Glutamatergic neuron (in vitro differentiated cells): ENCODE data around the gene ASIC2. TPM values are rescaled to one million over a fixed set of nuclear protein-coding genes. Genes with fewer than 3 reads are reported as not detected.

Experiments
- DNase-seq: peaks from one replicate; pipeline ENCODE4 v3.0.0; 2022
- H3K27ac Mint-ChIP-seq: one replicate; pipeline ENCODE4 v1.8.0; 2020; ENCODE audit warnings: mild to moderate bottlenecking, mixed read lengths, inconsistent platforms; ENCODE audit not compliant: unreplicated experiment
- H3K27me3 Mint-ChIP-seq: one replicate; pipeline ENCODE4 v1.8.0; 2020; ENCODE audit warnings: mild to moderate bottlenecking, moderate library complexity, mixed read lengths, inconsistent platforms; ENCODE audit not compliant: unreplicated experiment
- H3K36me3 Mint-ChIP-seq: one replicate; pipeline ENCODE4 v1.8.0; 2020; ENCODE audit warnings: mild to moderate bottlenecking, mixed read lengths, inconsistent platforms; ENCODE audit not compliant: unreplicated experiment
- H3K4me1 Mint-ChIP-seq: one replicate; pipeline ENCODE4 v1.8.0; 2020; ENCODE audit warnings: mild to moderate bottlenecking, low read depth, mixed read lengths, inconsistent platforms; ENCODE audit not compliant: unreplicated experiment
- H3K4me3 Mint-ChIP-seq: one replicate; pipeline ENCODE4 v1.8.0; 2020; ENCODE audit warnings: mild to moderate bottlenecking, mixed read lengths, inconsistent platforms; ENCODE audit not compliant: unreplicated experiment
- H3K9me3 Mint-ChIP-seq: one replicate; pipeline ENCODE4 v1.8.0; 2020; ENCODE audit warnings: mild to moderate bottlenecking, moderate library complexity, mixed read lengths, inconsistent platforms; ENCODE audit not compliant: unreplicated experiment
- total RNA-seq: library from RNA; stranded (reverse); fragmentation: NEBNext Ultra II Directional; extraction: Animal tissue kit (Norgen Biotek cat#: 25700); gene quantifications from one replicate; pipeline ENCODE4 v1.2.1, GENCODE V29; 2021; ENCODE audit not compliant: unreplicated experiment
- TF ChIP-seq, protein P1 (sequence below): fragments of 200-600 bp; sonication (generic); IDR thresholded peaks from one replicate; pipeline ENCODE4 v1.5.0; 2021; ENCODE audit not compliant: partially characterized antibody, unreplicated experiment

ASIC2 gene
- total RNA-seq, 1 donor from 2014 or later: 0.74 TPM

DNA sequence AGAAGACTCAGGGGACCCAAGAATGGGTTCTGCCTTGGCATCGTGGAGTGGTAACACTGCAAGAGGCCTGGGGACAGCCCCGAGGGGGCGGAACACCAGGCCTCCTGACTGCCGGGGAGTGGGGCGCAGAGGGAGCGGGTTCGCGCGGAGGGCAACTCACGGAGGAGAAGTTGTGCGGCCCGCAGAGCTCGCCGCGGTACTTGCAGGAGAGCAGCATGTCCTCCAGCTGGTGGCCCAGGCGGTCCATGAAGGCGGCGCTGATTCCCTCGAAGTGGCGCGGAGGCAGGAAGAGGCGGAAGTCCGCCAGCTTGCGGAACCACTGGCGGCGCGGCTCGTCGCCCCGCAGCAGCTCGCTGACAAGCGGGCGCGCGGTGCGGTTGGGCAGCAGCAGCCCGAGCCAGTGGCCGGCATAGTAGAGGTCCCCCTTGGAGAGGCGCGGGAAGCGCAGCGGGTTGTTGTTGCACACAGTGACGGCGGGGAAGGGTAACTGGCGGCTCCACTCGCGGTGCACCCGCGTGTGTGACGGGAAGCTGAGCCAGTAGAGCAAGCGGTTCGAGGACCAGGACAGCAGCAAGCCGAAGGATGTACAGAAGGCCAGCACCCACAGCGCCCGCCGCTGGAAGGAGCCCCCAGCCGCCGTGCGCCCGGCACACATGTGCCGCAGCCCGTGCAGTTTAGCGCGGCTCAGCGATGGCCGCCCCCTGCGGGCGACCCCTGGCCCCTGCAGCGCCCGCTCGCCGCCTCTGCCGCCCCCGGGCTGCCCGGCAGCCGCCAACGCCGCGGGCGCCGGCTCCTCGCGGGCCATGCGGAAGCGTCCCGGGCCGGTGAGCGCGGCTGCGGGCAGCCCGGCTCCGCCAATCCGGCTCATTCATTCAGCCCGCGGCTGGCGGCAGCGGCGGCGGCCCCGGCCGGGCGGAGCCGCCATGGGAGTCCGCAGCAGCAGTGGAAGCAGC lies 1.6 kb downstream of the ASIC2 start:
- TF ChIP-seq, protein P1, sequence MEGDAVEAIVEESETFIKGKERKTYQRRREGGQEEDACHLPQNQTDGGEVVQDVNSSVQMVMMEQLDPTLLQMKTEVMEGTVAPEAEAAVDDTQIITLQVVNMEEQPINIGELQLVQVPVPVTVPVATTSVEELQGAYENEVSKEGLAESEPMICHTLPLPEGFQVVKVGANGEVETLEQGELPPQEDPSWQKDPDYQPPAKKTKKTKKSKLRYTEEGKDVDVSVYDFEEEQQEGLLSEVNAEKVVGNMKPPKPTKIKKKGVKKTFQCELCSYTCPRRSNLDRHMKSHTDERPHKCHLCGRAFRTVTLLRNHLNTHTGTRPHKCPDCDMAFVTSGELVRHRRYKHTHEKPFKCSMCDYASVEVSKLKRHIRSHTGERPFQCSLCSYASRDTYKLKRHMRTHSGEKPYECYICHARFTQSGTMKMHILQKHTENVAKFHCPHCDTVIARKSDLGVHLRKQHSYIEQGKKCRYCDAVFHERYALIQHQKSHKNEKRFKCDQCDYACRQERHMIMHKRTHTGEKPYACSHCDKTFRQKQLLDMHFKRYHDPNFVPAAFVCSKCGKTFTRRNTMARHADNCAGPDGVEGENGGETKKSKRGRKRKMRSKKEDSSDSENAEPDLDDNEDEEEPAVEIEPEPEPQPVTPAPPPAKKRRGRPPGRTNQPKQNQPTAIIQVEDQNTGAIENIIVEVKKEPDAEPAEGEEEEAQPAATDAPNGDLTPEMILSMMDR: no peak
- H3K4me3 Mint-ChIP-seq: peak overlapping the region; percentile 92
- peaks cover 5% of the 10 kb centered on the region for H3K36me3 Mint-ChIP-seq
- peaks cover 4% of the 10 kb centered on the region for H3K4me1 Mint-ChIP-seq
- peaks cover 10% of the 10 kb centered on the region for H3K9me3 Mint-ChIP-seq
- no peak overlapping the region for H3K27ac Mint-ChIP-seq
- peak; percentile 54 for DNase-seq
- H3K27me3 Mint-ChIP-seq: peaks cover 25% of the 10 kb centered on the region

DNA sequence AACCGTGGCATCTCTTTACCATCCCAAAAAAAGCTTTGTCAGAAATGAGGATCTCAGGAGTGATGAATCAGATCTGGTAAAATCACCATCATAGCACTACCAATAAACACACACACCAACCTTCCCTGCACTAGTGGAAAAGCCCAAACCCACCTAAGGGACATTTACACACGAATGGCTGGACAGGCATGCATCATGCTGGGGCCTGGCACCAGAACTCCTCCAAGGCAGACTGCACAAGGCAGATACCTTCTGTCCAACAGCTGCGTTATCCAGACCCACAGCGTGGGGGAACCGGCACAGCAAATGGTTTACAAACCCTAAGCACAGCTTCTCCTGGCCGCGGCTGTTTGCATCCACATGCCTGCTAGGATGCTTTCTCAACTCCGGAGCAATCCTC lies 2.8 kb downstream of the ASIC2 start:
- Mint-ChIP-seq H3K4me3 (peak overlapping the region; percentile 43), H3K27ac (no peak overlapping the region), H3K9me3 (peaks cover 10% of the 10 kb centered on the region), H3K36me3 (peaks cover 5% of the 10 kb centered on the region), H3K4me1 (peaks cover 4% of the 10 kb centered on the region), H3K27me3 (peaks cover 21% of the 10 kb centered on the region)
- TF ChIP-seq, protein P1: no peak
- no peak for DNase-seq

DNA sequence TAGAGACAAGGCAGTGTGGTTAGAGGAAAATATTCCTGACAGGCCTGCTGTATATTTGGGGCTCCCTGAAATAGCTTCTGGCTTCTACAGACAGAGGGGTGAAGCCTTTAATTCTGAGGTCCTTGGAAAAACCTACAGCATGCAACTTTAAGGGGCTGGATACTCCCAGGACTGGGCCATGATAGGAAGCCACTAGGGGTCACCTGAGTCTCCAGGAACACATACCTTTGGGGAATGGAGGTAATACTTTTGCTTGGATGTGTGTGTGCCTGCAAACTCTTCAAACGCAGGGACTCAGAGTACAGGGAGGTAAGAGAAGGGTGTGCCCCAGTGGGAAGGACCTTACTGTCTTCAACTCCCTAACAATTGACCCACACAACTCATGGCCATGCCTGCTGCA lies 4.1 kb downstream of the ASIC2 start:
- Mint-ChIP-seq H3K4me1 (peaks cover 4% of the 10 kb centered on the region), H3K27ac (no peak overlapping the region), H3K36me3 (peaks cover 5% of the 10 kb centered on the region), H3K27me3 (peaks cover 15% of the 10 kb centered on the region), H3K4me3 (no peak overlapping the region), H3K9me3 (peaks cover 6% of the 10 kb centered on the region)
- no peak for DNase-seq
- TF ChIP-seq, protein P1: no peak

DNA sequence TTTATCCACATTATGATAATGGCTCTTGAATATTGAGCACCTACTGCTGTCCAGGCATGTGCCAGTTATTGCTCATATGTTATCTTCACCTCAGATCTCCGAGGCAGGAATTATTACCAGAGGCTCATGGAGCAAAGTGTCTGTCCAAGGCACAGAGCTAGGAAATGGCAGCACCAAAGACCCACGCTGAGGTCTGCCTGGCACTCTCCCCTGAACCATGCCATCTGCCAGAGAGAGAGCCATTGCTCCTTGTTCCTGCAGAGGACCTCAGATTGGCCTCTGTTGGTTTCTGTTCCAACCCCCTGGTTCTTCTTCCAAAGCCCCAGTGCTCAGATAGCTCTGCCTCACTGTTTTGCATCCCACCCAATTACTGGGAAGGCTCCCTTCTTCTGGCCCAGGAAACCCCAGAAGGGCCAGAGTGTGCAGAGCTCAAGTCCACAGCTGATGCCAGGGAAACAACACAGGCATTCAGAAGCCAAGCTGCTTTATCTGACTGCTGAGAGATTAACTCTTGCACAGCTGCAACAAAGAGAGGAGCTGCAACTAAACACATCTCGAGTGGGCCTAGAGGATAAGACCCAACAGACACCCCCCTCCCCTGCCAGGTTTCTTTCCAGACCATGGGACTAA lies 5.9 kb downstream of the ASIC2 start:
- Mint-ChIP-seq H3K4me1 (no peaks in the 10 kb centered on the region), H3K36me3 (no peaks in the 10 kb centered on the region), H3K9me3 (peaks cover 3% of the 10 kb centered on the region), H3K27ac (no peak overlapping the region), H3K27me3 (peaks cover 8% of the 10 kb centered on the region), H3K4me3 (no peak overlapping the region)
- TF ChIP-seq, protein P1: no peak
- no peak for DNase-seq

DNA sequence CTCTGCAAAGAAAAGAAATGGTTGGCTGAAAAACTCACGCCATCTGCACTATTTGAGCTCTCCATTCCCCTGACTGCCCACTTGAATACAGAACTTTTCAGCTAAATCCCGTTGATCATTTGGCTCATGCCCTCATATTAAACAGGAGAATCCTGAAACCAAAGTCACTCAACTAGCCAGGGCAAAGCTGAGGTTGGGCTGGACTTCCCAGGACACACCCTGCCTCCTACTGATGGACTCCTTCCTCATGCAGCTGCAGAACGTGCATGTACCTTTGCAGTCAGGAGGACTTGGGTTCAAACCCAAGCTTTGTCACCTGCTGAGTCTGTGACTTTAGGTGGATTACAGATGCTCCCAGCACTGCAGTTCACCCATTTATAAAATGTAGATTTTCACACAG lies 7.7 kb downstream of the ASIC2 start:
- H3K9me3 Mint-ChIP-seq: no peaks in the 10 kb centered on the region
- no peak for DNase-seq
- TF ChIP-seq, protein P1: no peak
- H3K36me3 Mint-ChIP-seq: no peaks in the 10 kb centered on the region
- no peak overlapping the region for H3K27ac Mint-ChIP-seq
- H3K27me3 Mint-ChIP-seq: peaks cover 3% of the 10 kb centered on the region
- H3K4me3 Mint-ChIP-seq: no peak overlapping the region
- H3K4me1 Mint-ChIP-seq: no peaks in the 10 kb centered on the region
